ENCODE measurements around the gene DIMT1.

Gene DIMT1

DNA sequence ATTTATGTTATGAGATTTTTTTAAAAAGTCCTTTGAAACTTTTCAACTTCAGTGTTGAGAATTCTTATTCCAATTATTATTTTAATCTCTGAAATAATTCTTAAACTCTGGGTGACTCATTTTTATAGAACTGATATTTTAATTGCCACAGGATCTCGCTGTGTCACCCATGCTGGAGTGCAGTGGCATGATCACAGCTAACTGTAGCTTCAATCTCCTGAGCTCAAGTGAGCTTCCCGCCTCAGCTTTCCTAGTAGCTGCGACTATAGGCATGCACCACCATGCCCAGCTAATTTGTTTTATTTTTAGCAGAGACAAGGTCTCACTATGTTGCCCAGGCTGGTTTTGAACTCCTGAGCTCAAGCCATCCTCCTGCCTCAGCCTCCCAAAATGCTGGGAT, 41.0 kb downstream of the DIMT1 start:
- no peak for DNase-seq

DNA sequence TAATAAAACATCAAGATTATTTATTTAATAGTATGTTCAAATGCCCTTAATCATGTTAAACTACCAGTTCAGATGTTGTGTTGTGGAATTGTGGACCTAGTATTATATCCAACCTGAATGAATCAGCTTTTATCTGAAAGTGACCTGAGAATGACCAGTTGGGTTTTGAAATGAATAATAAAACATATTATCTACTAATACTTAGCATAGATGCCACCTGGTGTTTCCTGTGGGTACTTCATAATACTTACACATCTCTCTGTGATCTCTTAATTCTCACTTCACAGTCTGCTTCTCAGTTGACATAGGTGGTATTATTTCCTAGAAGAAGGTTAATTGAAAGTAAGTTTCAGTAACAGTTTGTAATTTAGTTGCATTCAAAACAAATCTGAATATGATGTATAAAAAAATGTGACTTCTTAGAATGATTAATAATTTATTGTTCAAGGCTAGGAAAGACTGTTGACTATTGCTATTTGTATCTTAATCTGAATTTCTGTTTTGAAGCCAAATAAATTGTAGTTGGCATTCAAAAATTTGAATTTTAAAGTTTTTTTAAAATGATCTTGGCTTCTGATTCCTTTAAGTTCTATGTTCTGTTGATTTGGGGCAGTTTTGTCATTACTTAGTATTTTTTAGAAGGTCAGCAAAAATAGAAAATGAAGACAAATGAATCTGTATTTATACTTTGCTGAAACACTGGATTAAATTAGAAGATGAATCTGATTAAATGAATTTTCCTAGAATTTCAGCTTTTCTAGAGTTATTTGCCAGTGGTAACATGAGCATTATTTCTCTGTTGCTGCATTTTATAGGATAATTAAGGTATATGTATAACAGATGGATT, 49.5 kb downstream of the DIMT1 start:
- peak; percentile 30 for DNase-seq

DNA sequence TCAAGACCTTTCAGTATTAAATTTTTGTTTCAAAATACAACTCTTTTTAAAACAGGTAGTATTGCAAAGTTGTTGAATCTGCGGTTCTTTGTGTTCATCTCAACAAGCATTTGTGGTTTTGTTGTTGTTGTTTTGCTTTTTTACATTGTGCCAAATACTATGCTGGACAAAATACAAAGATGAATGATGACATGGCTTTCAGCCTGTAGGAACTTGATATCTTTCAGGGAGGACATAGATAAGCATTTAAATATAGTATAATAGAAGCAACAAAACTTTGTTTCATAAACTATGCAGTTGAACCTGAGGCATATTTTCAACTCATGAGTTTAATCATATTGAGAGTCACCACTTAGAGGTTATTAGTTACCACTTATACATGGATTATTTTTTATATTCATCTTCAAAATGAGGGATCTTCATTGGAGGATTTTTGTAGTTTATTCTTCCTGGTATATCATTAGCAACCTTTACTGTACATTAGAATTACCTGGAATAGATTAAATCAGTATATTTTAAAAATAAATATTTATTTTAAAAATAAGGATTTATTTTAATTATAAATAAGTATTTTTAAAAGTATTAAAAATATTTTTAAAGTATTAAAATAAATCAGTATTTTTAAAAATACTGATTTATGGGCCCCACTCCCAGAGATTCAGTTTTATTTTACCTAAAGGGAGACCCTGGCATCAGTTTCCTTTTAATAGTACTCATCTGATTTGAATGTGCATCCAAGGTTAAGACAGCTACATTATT, 54.8 kb downstream of the DIMT1 start:
- DNase-seq: no peak

DNA sequence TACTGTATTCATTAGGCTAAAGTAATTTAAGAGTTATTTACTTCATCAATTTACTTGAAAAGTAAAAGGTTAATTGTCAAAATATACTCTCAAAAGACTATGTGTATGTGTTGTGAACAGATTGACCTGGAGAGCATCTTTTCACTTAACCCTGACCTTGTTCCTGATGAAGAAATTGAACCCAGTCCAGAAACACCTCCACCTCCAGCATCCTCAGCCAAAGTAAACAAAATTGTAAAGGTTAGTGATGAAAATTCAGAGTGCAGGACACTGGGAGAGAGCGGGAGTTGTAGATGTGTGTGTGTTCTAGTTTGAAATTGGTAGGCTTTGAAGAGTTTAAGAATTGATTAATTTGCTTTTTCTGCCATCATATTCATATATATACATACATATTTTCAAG, 55.8 kb downstream of the DIMT1 start:
- no peak for DNase-seq

DNA sequence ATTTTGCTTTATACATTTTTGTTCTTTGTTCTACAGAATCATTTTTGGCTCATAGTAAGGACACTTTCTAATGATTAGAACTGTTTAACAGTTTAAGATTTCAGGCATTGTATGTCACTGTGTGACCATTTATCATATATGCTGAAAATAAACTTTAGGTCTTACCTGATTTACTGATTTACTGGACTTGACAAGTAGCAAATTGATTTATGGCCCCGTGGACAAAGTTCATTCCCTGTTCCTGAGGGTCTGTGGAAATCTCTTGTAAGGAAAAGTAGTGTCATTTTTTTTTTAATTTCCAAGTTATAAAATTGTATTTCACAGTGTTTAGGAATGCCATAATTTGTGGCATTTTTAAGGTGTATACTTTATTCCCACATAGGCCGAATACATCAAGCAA, 57.0 kb downstream of the DIMT1 start:
- DNase-seq: no peak

DNA sequence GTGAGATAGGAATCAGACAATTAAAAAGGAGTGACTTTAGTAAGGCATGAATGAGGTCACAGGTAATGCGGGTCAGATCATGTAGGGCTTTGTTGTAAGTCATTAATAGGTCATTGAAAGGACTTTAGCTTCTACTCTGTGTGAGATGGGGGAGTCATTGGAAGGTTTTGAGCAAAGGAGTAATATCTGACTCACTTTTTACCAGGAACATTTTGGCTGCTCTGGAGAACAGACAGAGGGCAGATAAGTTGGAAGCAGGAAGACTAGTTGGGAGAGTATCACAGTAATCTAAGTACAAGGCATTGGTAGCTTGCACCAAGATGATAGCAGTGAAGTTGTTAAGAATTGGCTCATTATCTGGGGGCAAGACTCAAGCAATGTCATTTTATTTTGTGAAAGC, 60.3 kb downstream of the DIMT1 start:
- DNase-seq: no peak

DNA sequence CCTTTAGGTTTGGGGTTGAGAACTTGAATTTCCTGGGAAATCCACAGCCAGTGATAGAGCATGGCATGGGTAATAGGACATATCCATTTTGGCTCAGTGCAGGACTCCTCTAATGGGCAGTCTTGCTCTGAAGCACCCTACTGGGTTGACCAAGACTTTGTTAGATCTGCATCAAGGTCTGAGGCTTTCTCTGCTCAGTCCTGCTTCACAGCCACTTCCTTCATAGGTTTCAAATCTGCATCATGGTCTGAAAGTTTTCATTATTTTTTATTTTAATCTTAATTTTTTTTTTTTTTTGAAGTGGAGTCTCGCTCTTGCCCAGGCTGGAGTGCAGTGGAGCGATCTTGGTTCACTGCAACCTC, 61.2 kb downstream of the DIMT1 start:
- no peak for DNase-seq

DNA sequence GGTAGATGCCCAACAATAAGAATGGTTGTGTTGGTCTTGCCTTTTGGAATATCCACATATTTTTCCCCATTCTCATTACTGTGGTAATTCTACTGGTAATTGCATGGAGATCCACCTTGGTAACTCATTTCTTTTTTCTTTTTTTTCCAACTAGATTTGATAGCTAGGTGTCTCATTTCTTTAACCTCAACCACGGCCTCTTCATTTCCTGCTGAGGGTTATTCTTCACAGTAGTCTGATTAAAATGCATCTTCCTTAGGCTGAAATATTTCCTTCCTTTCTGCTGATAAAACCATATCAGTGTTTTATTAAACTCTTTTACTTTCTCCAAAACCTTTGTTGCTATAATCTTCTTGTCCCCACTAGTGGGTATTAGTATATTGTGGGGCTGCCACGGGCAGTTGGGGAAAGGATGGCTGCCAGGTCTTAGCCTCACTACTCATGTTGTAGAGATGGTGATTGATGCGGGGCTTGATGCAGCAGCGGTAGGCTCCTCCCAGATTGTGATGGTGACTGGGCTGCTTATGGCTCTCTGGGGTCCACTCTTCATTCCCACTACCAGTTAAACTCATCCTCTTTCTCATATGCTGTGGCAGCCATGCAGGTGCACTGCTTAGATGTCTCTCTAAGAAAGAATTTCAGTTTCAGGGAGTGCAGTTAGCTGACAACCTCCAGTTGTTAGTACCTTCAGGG, 61.8 kb downstream of the DIMT1 start:
- no peak for DNase-seq

DNA sequence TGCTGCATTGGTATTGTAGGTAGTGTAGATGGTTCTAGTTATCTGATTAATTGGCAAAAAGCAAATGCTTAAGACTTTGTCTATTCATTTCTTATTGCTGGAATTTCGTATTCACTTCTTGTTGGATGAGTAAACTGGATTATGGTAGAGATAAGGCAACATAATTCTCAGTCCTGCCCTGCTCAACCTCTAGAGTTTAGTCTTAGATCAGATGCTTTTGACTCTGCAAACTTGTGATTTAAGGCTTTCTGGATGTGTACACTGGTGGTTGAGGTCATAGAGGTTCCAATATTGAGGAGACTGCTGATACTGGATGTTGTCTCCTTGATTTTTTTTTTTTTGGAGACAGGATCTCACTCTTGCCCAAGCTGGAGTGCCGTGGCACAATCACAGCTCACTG, 62.7 kb downstream of the DIMT1 start:
- DNase-seq: no peak

DNA sequence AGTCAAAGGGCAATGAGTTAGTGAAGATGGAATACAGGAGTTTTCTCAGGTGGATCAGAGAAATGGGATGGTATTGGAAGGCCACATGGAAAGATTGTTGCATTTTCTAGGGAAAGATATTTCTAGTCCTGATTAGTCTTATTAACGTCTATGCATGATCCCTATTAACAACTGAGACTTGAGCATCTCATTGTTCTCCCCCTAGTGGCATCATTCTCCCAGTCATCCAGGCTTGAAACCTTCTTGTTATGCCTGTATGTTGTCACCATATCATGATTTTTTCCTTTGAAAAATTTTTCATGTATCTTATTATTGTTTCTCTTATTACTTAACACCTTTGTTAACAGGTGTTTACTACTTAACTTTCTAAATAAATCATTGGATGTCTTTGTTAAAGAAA, 63.3 kb downstream of the DIMT1 start:
- no peak for DNase-seq

Data from NCI-H2029 (cell line).